Activated CD4-positive, alpha-beta T cell treated with anti-CD3 and anti-CD28 coated beads for 48 hours (primary cell): ENCODE data around the gene TMEM135.
"Not testable (repeated sequence)": the region's sequence is repeated elsewhere in the genome, so short reads cannot be mapped to it uniquely, and the experiment has no call there.

Experiments used
- DNase-seq: peaks from one replicate; pipeline ENCODE4 v3.0.0-alpha.2; 2020

TMEM135 gene

DNA sequence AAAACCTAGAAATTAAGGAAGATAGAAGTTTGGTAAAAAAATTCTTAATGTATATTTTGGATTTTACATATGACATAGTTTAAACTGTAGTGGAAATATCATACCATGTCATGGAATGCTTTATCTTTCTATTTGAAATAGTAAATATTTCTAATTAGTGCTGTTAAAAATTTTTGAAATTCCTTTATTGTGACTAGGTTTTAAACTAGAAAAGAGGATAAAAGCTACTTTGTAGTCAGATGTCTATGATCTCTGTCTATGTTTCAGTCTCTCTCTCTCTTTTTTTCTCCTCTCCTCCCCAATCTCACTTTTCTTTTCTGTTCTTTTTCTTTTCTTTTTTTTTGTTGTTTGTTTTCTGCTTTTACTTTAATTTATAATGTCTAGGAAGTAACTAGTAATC is 226.2 kb downstream of the TMEM135 start:
- DNase-seq, result no peak

DNA sequence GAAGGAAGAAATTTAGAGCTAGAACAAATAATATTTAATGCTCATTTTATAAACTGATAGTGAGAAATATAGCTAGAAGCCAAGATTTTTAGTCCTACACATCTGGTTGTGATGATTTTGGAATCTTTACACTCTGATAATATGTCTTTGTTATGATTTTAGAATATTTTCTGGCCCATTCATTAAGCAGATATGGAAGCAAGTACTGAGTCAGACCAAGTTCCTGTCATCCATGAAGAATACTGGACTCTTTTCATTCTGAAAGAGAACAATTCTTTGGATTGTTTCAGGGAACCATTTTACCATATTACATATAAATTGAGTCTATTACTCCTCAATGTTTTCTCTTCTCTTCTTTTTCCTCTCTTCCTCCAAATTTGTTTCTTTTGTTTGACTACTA is 227.4 kb downstream of the TMEM135 start:
- DNase-seq, result no peak

DNA sequence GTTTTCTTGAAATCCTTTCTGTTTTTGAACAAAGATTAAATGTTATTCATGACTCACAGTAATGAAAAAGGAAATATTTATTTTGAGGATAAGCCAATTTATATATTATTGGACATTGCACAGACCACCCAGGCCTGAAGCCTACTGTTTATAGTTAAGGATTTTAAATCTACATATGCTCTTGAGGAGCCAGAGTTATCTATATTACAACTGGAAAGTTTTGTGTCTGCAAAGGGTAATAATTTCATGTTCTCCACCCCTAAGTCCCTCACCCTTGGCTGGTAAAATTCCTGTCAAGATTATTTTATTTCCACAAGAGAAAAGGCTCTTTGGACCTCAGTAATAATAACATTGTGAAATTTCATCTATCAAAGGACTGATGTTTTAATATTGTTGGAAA is 228.2 kb downstream of the TMEM135 start:
- no peak for DNase-seq

DNA sequence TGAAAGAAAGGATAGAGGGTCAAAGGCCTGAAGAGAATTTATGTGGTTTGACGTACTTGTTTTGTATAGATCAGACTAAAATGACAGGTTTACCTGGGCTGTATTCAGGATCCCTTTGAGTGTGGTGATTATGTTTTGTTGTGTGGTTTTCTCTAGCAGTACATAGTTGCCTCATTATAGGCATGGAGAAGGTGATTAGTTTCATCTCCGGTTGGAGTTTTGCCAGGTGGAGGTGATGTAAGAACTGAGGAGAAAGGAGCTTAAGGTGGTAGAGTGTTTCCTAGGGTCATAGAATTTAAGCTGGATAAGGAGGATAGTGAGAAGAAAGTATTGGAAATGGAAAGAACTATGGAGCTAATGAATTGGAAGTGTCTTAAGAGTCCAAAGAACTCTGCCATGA is 229.0 kb downstream of the TMEM135 start:
- DNase-seq, result no peak

DNA sequence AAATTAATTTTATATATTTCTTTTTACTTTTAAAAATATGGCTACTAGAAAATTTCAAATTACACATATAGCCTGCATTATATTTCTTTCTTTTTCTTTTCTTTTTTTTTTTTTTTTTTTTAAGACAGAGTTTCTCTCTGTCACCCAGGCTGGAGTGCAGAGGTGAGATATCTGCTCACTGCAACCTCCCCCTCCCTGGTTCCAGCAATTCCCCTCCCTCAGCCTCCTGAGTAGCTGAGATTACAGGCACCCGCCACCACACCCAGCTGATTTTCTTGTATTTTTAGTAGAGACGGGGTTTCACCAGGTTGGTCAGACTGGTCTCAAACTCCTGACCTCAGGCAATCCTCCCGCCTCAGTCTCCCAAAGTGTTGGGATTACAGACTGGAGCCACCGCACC is 234.2 kb downstream of the TMEM135 start:
- not testable (repeated sequence) for DNase-seq

DNA sequence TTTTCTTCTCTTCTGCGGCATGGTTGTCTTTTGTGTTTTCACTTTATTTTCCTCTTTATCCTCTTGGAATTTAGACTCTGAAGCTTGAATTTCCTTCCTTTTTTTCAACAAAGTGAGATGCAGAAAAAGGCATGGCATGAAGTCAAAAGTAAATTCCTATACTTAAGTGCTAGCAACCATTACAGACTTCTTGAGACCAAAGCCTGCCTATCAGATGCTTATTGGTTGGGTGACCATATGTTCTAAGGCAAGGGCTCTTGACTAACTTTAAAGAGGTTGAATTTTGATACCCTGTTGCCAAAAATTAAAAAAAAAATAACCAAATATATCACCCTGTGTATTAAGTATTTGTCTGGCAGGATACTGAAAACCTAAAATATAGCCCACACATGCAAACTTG is 237.4 kb downstream of the TMEM135 start:
- DNase-seq, result no peak

DNA sequence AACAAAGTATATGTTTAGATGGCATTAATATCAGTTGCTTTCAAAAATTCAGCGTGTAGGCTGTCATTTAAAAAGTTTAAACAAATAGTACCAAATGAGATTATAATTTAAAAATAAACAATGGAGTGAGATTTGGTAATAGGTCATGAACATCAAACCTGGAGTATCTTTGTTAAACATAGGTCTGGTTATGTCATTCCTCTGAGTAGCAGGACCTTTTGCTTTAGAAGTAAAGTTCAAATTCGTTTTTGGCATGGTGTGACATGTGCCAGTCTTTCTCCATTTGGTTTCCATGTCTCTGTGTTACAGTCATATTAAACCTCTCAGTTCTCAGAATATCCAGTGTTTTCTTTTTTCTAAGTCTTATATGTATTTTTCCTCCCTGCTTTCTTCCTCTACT is 242.4 kb downstream of the TMEM135 start:
- no peak for DNase-seq

DNA sequence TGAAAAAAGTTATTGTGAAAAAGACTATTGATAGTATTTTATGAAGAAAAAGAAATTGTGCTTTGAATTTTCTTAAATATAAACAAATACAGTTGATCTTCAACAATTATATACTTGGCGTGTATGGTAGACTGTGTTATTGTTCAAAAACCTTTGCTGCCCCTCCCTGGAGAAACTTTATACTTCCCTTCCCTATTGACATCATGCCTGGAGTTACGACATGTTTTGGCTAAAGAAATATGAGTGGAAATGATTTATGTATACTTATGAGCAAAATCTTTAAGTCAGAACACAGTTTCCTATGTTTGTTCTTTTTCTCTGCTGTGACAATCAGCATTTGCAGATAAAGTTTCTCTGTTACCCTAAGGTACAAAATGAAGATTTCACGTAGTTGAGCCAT is 243.8 kb downstream of the TMEM135 start:
- no peak for DNase-seq

DNA sequence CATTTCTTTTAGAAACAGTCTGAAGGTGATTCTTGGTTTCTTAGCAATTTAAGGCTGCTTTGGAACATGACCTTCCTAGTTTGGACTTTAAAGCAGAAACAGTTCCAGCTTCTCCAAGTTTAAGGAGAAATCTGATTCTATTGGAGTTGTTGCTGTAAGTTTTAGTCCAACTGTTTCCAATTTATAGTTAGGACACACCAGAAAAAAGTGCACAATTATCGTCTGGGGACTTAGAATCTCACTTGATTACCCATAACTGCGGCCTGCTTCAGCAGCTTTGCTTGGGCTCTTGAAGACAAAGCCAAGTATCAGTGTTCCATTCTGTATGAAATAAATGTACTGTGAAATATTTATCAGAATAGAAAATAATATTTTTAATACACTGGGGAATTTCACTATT is 246.6 kb downstream of the TMEM135 start:
- no peak for DNase-seq

DNA sequence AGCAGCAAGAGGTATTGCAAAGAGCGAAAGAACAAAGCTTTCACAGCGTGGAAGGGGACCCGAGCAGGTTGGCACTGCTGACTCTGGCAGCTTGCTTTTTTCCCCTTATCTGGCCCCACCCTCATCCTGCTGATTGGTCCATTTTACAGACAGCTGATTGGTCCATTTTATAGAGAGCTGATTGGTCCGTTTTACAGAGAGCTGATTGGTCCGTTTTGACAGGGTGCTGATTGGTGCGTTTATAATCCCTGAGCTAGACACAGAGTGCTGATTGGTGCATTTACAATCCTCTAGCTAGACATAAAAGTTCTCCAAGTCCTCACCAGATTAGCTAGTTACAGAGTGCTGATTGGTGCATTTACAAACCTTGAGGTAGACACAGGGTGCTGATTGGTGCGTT is 247.9 kb downstream of the TMEM135 start:
- not testable (repeated sequence) for DNase-seq

DNA sequence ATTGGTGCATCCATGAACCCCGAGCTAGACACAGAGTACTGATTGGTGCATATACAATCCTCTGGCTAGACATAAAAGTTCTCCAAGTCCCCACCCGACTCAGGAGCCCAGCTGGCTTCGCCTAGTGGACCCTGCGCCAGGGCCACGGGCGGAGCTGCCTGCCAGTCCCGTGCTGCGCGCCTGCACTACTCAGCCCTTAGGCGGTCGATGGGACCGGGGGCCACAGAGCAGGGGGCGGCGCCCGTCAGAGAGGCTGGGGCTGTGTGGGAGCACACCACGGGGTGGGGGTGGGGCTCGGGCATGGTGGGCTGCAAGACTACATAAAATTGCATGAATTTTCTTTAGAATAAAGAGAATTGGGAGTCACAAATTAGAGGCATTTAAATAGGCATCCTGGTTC is 248.6 kb downstream of the TMEM135 start:
- DNase-seq, result no peak

DNA sequence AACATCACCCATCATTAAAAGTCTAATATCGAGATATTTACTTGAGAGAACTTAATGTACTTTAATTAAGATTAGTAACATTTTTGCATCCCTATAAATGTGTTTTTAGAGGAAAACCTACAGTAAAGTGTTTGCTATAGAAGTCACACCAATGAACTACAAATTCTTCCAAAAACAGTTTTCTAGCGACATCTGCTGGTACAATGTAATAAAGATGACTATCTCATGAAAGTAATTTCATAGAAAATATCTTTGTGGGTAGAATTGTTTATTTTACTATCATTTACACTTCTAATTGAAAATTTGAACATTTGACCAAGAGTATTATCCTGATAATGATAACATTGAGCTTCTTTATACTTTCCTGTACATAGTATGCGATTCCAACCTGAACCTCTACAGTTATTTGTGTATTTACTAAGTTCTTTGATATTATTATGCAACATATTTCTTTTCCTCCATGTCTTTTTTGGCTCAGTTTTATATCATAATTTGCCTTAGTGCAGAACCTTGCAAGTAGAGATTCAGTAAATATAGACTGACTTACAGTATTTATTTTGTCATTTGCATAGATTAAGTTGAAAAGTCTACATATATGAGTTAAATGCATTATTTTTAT is 252.7 kb downstream of the TMEM135 start:
- DNase-seq, result no peak

DNA sequence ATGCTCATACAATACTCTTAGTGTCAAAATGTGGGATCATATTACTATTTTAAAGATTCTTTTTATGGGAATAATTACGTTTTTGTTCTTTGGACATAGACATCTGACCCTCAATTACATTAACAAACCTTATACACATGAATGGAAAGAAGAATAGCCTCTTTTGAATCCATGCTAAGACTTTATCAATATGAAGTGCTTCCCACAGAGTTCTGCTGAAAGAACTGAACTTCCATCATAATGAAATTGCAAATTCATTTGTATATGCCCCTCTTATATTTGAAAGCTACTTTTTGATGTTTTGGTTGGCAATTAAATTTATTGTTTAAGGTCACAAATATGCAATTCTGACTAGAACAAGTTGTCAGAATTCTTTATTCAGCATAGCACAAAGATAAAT is 254.9 kb downstream of the TMEM135 start:
- no peak for DNase-seq

DNA sequence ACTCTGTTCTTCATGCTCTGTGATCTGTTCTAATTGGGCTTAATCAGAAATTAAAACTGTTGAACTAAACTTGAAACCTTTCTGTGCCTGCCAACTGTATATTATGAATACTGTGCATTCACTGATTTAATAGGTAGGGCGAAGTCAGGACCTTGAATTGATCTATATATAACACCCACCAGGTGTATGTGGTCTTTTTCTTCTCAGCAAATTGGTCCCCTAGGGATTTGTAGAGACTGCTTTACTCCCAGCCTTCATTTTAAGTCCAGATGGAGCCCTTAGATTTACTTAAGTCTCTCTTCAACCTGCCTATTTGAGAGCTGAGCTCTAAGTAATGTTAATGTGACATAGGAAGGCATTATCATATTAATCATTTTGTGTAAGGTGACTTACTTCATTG is 257.5 kb downstream of the TMEM135 start:
- DNase-seq, result no peak

DNA sequence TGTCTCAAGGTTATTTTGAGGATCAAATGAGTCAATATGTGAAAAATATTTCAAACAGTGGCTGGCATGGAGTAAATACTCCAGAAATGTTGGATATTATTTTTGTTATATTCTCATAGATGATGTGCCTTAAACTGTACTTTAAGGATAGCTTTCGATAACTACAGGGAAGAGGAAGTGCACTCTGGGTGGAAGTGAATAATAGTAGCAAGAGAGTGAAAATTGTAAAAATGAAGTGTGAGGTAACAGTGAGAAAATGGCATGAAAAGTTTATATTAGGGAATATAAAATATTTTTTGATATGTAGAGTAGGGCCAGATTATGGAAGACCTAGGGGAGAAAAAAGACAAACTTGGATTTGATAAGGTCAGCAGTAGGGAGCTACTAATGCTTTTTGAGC is 258.9 kb downstream of the TMEM135 start:
- DNase-seq, result no peak

DNA sequence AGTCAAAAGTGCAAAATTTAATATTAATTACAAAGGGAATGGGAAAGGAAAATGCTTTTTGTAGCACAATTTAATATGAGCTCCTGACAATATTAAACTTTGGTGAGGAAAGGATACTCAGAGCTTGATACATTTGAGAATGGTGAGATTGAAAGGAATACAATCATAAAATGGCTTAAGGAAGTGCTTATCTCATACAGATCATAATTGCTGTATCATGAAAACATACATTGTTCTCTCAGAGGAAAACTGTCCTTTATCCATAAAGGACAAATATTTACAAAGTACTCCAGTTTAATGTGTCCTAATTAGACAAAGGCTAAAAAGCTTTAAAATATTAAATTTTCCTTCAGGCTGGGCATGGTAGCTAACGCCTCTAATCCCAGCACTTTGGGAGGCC is 260.4 kb downstream of the TMEM135 start:
- no peak for DNase-seq

DNA sequence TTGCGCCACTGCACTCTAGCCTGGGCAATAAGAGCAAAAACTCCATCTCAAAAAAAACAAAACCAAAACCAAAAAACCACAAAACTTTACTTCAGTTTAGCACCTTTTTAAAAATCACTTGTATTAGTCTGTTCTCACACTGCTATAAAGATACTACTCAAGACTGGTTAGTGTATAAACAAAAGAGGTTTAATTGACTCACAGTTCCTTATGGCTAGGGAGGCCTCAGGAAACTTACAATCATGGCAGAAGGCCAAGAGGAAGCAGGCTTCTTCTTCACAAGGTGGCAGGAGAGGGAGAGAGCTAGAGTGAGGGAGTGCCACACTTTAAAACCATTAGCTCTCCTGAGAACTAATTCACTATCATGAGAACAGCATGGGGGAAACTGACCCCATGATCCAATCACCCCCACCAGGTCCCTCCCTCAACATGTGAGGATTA is 261.3 kb downstream of the TMEM135 start:
- DNase-seq, result no peak

DNA sequence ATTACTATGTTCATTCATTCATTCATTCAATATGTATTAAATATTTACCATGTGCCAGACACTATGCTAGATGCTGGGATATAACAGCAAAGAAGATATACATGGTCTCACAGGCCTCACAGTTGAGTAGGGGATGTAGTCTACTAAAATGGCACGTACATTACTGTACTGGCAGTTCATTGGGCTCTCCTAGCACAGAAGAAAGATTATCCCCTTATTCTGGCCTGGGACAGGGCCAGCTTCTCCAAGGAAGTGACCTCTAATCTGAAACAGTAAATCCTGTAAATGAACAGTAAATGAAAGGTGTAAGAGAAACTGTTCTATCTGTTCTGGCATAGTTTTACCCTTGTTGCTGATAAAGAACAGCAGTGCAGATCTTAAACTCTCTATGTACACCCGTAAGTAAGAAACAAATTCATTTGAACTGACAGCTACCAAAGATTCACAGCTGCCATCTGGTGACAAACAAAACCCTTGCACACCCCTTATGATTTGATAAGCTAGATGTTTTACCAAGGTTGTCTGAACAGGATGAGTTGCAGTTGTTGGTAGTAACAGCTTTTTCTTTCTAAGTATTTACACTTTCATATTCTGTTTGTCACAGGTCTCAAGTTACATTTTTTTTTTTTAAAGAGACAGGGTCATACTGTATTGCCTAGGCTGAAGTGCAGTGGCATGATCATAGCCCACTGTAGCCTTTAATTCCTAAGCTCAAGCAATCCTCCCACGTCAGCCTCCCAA is 263.1 kb downstream of the TMEM135 start:
- DNase-seq, result no peak

DNA sequence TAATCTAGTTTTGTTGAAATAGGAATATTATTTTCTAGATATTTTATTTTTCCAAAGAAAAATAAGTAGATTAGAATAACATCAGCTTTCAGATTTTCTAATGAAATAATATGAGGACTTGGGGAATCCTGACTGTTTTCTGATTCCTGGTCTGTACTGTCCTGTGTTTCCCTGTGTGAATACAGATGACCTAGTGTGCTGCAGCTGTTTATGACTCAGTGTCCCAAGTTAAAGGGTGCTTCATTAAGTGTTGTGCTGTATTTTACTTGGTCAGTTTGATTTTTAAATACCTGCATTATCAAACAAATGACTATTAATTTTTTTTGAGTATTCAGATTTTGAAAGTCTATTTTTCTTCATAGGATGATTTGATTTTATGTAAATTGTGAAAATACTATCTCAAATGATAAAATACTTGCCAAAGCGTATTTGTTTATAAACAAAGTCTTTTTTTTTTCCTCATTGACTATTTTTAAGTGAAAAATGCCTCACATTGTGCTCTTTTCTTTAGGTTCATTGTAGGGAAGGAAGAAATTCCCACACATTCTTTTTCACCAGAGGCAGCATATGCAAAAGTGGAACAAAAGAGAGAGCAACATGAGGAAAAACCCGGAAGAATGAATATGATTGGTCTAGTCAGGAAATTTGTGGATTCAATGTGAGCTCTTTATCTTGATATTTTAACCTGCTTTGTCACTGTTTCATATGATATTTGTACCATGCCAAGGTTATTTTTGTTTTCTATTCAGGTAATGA is 264.2 kb downstream of the TMEM135 start:
- no peak for DNase-seq

DNA sequence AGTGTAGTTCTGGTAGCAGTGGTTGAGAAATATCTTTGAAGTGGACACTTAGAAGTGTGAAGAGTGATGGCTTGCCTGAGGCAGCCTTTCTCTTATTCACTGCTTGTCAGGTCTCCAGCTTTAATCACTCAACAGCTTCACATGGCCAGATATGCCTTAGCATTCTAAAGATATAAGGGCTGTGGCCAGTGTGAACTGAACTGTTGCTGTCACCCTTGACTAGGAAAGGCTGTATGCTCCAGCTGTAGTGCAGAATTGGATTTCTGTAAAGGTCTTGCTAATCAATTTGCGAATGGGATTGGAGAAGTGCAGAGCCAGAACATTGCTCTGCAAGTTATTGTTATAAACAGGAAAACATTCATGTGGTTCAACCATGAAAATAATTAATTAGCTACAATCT is 266.7 kb downstream of the TMEM135 start:
- DNase-seq, result no peak

DNA sequence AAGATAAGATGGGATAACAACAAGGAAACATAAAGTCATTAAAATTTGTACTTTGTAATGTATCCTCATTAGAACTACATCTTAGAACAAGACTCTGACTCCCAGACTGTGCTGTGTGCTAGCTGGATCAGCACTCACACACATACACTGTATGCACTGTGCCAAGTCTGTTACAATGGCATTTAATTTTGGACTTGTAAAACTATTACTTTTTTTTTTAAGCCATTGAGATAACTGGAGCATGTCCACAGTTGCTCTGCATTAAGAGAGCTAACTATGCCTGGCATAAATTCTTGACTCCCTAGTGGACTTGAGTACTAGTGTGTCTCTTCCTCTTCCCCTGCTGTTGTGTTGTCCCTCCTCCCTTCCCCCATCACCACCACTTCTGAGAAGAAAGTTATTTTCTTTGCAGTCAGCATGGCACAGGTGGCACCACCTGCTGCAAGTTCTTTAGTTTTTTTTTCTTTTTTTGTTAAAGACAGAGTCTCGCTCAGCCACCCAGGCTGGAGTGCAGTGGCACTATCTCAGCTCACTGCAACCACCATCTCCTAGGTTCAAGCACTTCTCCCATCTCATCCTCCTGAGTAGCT is 268.6 kb downstream of the TMEM135 start:
- no peak for DNase-seq

DNA sequence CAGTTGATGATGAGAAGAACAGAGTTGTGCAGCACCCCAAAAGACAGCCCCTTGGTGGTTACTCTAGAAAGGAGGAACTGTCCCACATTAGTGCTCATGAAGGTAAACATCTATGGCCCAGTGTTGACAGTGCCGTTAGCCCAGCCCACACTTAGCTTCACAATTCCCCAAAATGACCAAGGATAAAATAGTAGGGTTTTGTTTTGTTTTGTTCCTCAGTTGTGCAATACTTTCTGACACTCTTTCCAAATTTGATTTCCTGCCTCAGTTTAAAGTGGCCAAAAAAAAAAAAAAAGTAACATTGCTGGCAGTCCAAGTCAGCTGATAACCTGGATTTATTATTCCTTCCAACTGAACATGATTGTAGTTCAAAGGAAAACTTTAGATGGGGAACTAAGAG is 269.4 kb downstream of the TMEM135 start:
- DNase-seq, result no peak

DNA sequence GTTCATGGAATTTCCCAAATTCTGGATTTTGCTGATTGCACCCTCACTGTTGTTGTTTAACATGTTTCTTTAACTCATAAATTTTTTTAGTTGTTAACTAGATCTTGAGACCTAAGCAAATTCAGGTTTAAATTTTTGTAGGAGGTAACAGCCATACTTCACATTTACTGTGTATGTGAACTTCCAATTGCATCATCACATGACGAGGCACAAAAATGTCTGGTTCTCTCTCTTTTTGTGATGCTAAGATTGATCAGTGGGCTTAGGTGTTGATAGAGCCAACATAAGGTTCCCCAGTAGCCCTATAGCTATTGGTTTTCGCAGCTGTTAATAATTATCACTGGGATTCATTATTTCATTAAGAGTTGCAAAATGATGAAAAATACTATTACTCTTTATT is 277.5 kb downstream of the TMEM135 start:
- no peak for DNase-seq

DNA sequence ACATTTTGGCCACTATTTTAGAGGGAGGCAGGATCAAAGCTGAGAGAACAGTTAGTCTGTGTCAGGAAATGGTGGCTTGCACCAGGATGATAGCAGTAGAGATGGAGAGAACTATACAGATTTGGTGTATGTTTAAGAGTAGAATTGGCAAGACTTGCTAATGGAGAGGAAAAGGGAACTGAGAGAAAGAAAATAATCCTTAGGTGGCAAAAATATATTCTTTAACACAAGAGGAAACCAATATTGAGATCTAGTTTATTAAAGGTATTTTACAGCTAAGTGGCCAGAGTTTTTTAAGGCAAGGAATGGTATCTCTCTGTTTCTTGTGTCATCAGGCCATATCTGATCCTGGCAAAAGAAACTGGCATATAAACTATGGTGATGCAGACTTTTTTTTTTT is 278.8 kb downstream of the TMEM135 start:
- DNase-seq, result no peak
